ENCODE data around the gene SLC3A2. TPM values are rescaled to one million over a fixed set of nuclear protein-coding genes. Genes with fewer than 3 reads are reported as not detected.

Gene SLC3A2
- total RNA-seq, 1 experiment from 2014 or later, result 334 TPM

DNA sequence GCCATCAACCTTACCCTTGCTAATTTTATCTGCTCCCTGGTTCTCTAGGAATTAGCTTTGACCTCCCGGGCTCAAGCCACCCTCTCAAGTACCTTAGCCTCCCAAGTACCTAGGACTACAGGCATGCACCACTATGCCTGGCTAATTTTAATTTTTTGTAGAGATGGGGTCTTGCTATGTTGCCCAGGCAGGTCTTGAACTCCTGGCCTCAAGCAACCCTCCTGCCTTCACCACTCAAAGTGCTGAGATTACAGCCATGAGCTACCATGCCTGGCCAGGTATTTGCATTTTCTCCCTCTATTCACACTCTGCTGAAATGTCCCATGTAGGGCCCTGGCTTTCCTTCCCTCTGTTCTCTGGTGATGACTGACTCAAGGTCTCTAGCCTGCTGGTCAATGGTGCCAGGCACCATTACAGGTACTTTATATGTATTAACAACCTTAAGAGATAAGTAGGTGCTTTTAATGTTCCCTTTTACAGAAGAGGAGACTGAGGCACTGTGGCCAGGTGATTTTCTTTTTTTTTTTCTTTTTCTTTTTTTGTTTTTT lies 32.9 kb upstream of the SLC3A2 start:
- peaks cover 30% of the 10 kb centered on the region for H3K36me3 Mint-ChIP-seq

DNA sequence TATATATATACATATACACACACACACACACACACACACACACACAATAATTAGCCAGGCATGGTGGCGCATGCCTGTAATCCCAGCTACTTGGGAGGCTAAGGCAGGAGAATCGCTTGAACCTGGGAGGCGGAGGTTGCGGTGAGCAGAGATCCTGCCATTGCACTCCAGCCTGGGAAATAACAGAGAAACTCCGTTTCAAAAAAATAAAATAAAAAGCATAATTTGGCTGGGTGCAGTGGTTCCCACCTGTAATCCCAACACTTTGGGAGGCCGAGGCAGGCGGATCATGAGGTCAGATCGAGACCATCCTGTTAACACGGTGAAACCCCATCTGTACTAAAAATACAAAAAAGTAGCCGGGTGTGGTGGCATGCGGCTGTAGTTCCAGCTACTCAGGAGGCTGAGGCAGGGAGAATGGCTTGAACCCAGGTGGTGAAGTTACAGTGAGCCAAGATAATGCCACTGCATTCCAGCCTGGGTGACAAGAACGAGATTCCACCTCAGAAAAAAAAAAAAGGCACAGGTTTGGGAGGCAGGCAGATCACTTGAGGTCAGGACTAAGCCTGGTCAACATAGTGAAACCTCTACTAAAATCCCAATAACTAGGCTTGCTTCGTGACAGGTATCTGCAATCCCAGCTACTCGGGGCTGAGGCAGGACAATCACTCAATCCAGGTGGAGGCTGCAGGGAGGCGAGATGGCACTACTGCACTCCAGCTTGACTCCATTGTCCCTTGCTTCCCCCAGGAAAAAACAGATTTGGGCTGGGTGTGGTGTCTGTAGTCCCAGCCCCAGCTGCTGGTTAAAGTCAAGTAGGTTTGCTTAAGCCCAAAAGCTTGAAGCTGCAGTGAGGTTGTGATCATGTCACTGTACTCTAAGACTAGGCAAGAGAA lies 29.5 kb upstream of the SLC3A2 start:
- DNase-seq (ENCODE audit: low spot score) (no peak), ATAC-seq (peak; percentile 31)
- peak overlapping the region; percentile 94 for H3K27ac Mint-ChIP-seq
- peaks cover 56% of the 10 kb centered on the region for H3K36me3 Mint-ChIP-seq
- POLR2A ChIA-PET, result interaction anchor here (0.5 to 5.4 kb wide), 11 partner anchors 10 to 250 kb away, joined by 3 to 83 read pairs (median 4); partner anchors contain the start of genes SLC3A2, STX5 and WDR74
- 0 out of 2 replicates have a peak, but pooled peaks cover 4% of the 10 kb centered on the region for H3K27me3 Mint-ChIP-seq (ENCODE audit: low read depth)
- CTCF ChIA-PET, result interaction anchor here (1.0 to 2.9 kb wide), 5 partner anchors 10 to 169 kb away, joined by 3 to 11 read pairs (median 5); partner anchors contain the start of gene TMEM179B
- H3K4me1 Mint-ChIP-seq, result peaks cover 29% of the 10 kb centered on the region
- H3K4me3 Mint-ChIP-seq, result peak overlapping the region; percentile 99
- peaks cover 14% of the 10 kb centered on the region for H3K9me3 Mint-ChIP-seq
- TF ChIP-seq ZNF317 (CRISPR knock-in tag; IDR thresholded peaks at IDR 0.05; ENCODE audit: borderline replicate concordance, low read depth) (no peak), EMX1 (CRISPR knock-in tag; IDR thresholded peaks at IDR 0.05) (peak; percentile 99), ZNF416 (CRISPR knock-in tag; IDR thresholded peaks at IDR 0.05) (peak; percentile 96), CBFB (CRISPR knock-in tag; IDR thresholded peaks at IDR 0.05; ENCODE audit: low read depth) (0 out of 2 replicates have a peak, but pooled peaks have one; percentile 24), ZNF138 (CRISPR knock-in tag; conservative IDR thresholded peaks at IDR 0.05) (no peak; the same call in 1 of the 2 replicates), NFATC4 (CRISPR knock-in tag; IDR thresholded peaks at IDR 0.05) (peak; percentile 98), CREB1 (CRISPR knock-in tag; IDR thresholded peaks at IDR 0.05) (peak; percentile 75; the same call in 1 of the 2 replicates), NFE2L1 (CRISPR knock-in tag; IDR thresholded peaks at IDR 0.05) (0 out of 2 replicates have a peak, but pooled peaks have one; percentile 55), PRRX2 (CRISPR knock-in tag; IDR thresholded peaks at IDR 0.05) (peak; percentile 95)
- TF ChIP-seq, protein P1, sequence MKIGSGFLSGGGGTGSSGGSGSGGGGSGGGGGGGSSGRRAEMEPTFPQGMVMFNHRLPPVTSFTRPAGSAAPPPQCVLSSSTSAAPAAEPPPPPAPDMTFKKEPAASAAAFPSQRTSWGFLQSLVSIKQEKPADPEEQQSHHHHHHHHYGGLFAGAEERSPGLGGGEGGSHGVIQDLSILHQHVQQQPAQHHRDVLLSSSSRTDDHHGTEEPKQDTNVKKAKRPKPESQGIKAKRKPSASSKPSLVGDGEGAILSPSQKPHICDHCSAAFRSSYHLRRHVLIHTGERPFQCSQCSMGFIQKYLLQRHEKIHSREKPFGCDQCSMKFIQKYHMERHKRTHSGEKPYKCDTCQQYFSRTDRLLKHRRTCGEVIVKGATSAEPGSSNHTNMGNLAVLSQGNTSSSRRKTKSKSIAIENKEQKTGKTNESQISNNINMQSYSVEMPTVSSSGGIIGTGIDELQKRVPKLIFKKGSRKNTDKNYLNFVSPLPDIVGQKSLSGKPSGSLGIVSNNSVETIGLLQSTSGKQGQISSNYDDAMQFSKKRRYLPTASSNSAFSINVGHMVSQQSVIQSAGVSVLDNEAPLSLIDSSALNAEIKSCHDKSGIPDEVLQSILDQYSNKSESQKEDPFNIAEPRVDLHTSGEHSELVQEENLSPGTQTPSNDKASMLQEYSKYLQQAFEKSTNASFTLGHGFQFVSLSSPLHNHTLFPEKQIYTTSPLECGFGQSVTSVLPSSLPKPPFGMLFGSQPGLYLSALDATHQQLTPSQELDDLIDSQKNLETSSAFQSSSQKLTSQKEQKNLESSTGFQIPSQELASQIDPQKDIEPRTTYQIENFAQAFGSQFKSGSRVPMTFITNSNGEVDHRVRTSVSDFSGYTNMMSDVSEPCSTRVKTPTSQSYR (CRISPR knock-in tag; IDR thresholded peaks at IDR 0.05), result peak; percentile 45; the same call in 1 of the 2 replicates
- TF ChIP-seq, protein P2, sequence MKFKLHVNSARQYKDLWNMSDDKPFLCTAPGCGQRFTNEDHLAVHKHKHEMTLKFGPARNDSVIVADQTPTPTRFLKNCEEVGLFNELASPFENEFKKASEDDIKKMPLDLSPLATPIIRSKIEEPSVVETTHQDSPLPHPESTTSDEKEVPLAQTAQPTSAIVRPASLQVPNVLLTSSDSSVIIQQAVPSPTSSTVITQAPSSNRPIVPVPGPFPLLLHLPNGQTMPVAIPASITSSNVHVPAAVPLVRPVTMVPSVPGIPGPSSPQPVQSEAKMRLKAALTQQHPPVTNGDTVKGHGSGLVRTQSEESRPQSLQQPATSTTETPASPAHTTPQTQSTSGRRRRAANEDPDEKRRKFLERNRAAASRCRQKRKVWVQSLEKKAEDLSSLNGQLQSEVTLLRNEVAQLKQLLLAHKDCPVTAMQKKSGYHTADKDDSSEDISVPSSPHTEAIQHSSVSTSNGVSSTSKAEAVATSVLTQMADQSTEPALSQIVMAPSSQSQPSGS (CRISPR knock-in tag; IDR thresholded peaks at IDR 0.05; ENCODE audit: borderline replicate concordance, low read depth), result no peak
- TF ChIP-seq, protein P3, sequence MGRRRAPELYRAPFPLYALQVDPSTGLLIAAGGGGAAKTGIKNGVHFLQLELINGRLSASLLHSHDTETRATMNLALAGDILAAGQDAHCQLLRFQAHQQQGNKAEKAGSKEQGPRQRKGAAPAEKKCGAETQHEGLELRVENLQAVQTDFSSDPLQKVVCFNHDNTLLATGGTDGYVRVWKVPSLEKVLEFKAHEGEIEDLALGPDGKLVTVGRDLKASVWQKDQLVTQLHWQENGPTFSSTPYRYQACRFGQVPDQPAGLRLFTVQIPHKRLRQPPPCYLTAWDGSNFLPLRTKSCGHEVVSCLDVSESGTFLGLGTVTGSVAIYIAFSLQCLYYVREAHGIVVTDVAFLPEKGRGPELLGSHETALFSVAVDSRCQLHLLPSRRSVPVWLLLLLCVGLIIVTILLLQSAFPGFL (CRISPR knock-in tag; IDR thresholded peaks at IDR 0.05; ENCODE audit: borderline replicate concordance), result peak; percentile 55; the same call in 1 of the 2 replicates
- TF ChIP-seq, protein P4, sequence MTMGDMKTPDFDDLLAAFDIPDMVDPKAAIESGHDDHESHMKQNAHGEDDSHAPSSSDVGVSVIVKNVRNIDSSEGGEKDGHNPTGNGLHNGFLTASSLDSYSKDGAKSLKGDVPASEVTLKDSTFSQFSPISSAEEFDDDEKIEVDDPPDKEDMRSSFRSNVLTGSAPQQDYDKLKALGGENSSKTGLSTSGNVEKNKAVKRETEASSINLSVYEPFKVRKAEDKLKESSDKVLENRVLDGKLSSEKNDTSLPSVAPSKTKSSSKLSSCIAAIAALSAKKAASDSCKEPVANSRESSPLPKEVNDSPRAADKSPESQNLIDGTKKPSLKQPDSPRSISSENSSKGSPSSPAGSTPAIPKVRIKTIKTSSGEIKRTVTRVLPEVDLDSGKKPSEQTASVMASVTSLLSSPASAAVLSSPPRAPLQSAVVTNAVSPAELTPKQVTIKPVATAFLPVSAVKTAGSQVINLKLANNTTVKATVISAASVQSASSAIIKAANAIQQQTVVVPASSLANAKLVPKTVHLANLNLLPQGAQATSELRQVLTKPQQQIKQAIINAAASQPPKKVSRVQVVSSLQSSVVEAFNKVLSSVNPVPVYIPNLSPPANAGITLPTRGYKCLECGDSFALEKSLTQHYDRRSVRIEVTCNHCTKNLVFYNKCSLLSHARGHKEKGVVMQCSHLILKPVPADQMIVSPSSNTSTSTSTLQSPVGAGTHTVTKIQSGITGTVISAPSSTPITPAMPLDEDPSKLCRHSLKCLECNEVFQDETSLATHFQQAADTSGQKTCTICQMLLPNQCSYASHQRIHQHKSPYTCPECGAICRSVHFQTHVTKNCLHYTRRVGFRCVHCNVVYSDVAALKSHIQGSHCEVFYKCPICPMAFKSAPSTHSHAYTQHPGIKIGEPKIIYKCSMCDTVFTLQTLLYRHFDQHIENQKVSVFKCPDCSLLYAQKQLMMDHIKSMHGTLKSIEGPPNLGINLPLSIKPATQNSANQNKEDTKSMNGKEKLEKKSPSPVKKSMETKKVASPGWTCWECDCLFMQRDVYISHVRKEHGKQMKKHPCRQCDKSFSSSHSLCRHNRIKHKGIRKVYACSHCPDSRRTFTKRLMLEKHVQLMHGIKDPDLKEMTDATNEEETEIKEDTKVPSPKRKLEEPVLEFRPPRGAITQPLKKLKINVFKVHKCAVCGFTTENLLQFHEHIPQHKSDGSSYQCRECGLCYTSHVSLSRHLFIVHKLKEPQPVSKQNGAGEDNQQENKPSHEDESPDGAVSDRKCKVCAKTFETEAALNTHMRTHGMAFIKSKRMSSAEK (CRISPR knock-in tag; IDR thresholded peaks at IDR 0.05; ENCODE audit: borderline replicate concordance), result peak; percentile 94
- TF ChIP-seq, protein P5, sequence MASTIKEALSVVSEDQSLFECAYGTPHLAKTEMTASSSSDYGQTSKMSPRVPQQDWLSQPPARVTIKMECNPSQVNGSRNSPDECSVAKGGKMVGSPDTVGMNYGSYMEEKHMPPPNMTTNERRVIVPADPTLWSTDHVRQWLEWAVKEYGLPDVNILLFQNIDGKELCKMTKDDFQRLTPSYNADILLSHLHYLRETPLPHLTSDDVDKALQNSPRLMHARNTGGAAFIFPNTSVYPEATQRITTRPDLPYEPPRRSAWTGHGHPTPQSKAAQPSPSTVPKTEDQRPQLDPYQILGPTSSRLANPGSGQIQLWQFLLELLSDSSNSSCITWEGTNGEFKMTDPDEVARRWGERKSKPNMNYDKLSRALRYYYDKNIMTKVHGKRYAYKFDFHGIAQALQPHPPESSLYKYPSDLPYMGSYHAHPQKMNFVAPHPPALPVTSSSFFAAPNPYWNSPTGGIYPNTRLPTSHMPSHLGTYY (CRISPR knock-in tag; IDR thresholded peaks at IDR 0.05), result peak; percentile 95
- TF ChIP-seq, protein P6, sequence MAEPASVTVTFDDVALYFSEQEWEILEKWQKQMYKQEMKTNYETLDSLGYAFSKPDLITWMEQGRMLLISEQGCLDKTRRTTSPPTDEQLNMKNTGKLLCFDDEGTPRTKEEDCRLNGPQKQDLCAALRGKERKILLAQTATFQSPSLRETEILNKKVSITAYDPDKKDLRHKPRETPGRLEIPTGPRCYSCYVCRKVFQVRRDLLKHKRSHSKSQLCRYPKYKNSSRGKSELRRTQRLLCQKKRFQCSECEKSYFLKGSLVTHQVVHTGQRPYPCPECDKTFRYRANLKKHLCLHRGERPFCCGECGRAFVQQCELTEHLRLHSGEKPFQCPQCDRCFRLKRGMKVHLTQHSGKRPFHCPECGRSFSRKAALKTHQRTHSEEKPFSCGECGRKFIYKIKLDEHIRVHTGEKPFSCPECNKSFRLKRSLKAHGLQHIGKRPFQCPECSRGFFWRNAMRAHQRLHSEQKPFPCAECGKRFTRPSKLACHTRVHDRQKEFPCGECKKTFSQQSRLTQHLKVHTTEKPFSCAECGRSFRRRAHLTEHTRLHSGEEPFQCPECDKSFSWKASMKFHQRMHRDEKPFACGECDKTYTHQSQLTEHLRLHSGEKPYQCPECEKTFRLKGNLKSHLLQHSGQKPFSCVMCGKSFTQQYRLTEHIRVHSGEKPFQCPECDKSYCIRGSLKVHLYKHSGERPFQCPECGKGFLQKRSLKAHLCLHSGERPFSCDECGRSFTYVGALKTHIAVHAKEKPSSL (CRISPR knock-in tag; conservative IDR thresholded peaks at IDR 0.05), result peak; percentile 97

More for the DNA sequence above, 32.9 kb upstream of the SLC3A2 start:
- POLR2A ChIA-PET, result no interaction called here
- no peak for ATAC-seq
- Mint-ChIP-seq H3K4me3 (no peak overlapping the region), H3K27ac (no peak overlapping the region), H3K27me3 (ENCODE audit: low read depth) (no peaks in the 10 kb centered on the region), H3K4me1 (peaks cover 20% of the 10 kb centered on the region), H3K9me3 (peaks cover 17% of the 10 kb centered on the region)
- no peak for DNase-seq (ENCODE audit: low spot score)
- CTCF ChIA-PET, result no interaction called here
- TF ChIP-seq ZNF121 (CRISPR knock-in tag; IDR thresholded peaks at IDR 0.05) (peak; percentile 77; the same call in 1 of the 2 replicates), OVOL2 (CRISPR knock-in tag; IDR thresholded peaks at IDR 0.05; ENCODE audit: borderline replicate concordance) (no peak)
- TF ChIP-seq, protein P7, sequence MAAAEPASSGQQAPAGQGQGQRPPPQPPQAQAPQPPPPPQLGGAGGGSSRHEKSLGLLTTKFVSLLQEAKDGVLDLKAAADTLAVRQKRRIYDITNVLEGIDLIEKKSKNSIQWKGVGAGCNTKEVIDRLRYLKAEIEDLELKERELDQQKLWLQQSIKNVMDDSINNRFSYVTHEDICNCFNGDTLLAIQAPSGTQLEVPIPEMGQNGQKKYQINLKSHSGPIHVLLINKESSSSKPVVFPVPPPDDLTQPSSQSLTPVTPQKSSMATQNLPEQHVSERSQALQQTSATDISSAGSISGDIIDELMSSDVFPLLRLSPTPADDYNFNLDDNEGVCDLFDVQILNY (CRISPR knock-in tag; IDR thresholded peaks at IDR 0.05), result no peak
